IMR-90 (cell line): ENCODE results near the gene EIF4B. TPM values are rescaled to one million over a fixed set of nuclear protein-coding genes. Genes with fewer than 3 reads are reported as not detected.

Experiments
- ATAC-seq: fragments of 200-7000 bp; cut with Tn5 transposase; 2 replicates; pipeline ENCODE4 v1.9.1; 2020; ENCODE audit warnings: low read depth, mild to moderate bottlenecking, moderate library complexity
- BruUV-seq: library from RNA; stranded (reverse); fragments of 400-500 nt; replicated peaks from 2 replicates; lab custom pipeline; 2021; lab: Mats Ljungman, UMichigan
- CTCF ChIA-PET: fragments of 300-600 bp; formaldehyde crosslinking; extraction: SDS; loops from one replicate; lab custom pipeline; 2021; ENCODE audit warnings: antibody characterized with exemption; lab: Yijun Ruan, JAX
- POLR2A ChIA-PET: fragments of 300-600 bp; sonication (Branson Sonifier 250); formaldehyde crosslinking; loops from one replicate; lab custom pipeline; 2022; ENCODE audit warnings: antibody characterized with exemption; ENCODE audit not compliant: unreplicated experiment; lab: Charles Lee
- DNase-seq: peaks from one replicate; pipeline ENCODE4 v3.0.0; 2013
- H2AFZ ChIP-seq: replicated peaks from 2 replicates; pipeline ENCODE3; 2013; ENCODE audit warnings: low read length, mild to moderate bottlenecking; ENCODE audit not compliant: poor library complexity
- H2AK5ac ChIP-seq: 2 replicates; pipeline ENCODE4 v1.6.1; 2013; ENCODE audit warnings: low read depth, low read length, inconsistent platforms
- H2AK9ac ChIP-seq: replicated peaks from 2 replicates; pipeline ENCODE3; 2013; ENCODE audit warnings: mild to moderate bottlenecking, low read depth, low read length, moderate library complexity; ENCODE audit not compliant: poor library complexity
- H2BK120ac ChIP-seq: 2 replicates; pipeline ENCODE4 v1.6.1; 2013; ENCODE audit warnings: low read depth, low read length, inconsistent platforms
- H2BK15ac ChIP-seq: 3 replicates; pipeline ENCODE4 v1.6.1; 2013; ENCODE audit warnings: low read depth, low read length, inconsistent platforms
- H2BK20ac ChIP-seq: 2 replicates; pipeline ENCODE4 v1.6.1; 2013; ENCODE audit warnings: low read depth, mild to moderate bottlenecking, inconsistent platforms, low read length, moderate library complexity
- H2BK5ac ChIP-seq: 2 replicates; pipeline ENCODE4 v1.6.1; 2013; ENCODE audit warnings: mild to moderate bottlenecking, low read depth, low read length, inconsistent platforms; ENCODE audit not compliant: poor library complexity, severe bottlenecking
- H3K14ac ChIP-seq: replicated peaks from 2 replicates; pipeline ENCODE4 v1.6.1; 2013; ENCODE audit warnings: low read depth, low read length, inconsistent platforms
- H3K18ac ChIP-seq: 2 replicates; pipeline ENCODE4 v1.6.1; 2013; ENCODE audit warnings: low read depth, low read length, control low read depth
- H3K23ac ChIP-seq: 2 replicates; pipeline ENCODE4 v1.6.1; 2013; ENCODE audit warnings: low read depth, low read length, inconsistent platforms
- H3K27ac ChIP-seq: 2 replicates; pipeline ENCODE4 v1.5.1; 2013; ENCODE audit warnings: mild to moderate bottlenecking, control low read depth, low read length; ENCODE audit not compliant: insufficient read depth
- H3K27me3 ChIP-seq: 2 replicates; pipeline ENCODE4 v1.6.1; 2013; ENCODE audit warnings: low read length; ENCODE audit not compliant: control insufficient read depth, insufficient read depth
- H3K36me3 ChIP-seq: 2 replicates; pipeline ENCODE4 v1.6.1; 2013; ENCODE audit warnings: low read length, mixed read lengths; ENCODE audit not compliant: control insufficient read depth, insufficient read depth
- H3K4ac ChIP-seq: 2 replicates; pipeline ENCODE4 v1.6.1; 2013; ENCODE audit warnings: low read depth, low read length, inconsistent platforms
- H3K4me1 ChIP-seq: 2 replicates; pipeline ENCODE4 v1.6.1; 2013; ENCODE audit warnings: low read length, mixed read lengths; ENCODE audit not compliant: control insufficient read depth, insufficient read depth
- H3K4me2 ChIP-seq: 2 replicates; pipeline ENCODE4 v1.6.1; 2013; ENCODE audit warnings: low read depth, mild to moderate bottlenecking, control low read depth, low read length, moderate library complexity
- H3K4me3 ChIP-seq: 2 replicates; pipeline ENCODE4 v1.5.1; 2013; ENCODE audit warnings: low read depth, mild to moderate bottlenecking, control low read depth, low read length, moderate library complexity; ENCODE audit not compliant: insufficient read depth
- H3K56ac ChIP-seq: 2 replicates; pipeline ENCODE4 v1.6.1; 2013; ENCODE audit warnings: low read length, inconsistent platforms; ENCODE audit not compliant: insufficient read depth; ENCODE audit errors: extremely low read depth
- H3K79me1 ChIP-seq, 2 experiments: 2 replicates each; pipeline ENCODE4 v1.6.1; 2013; ENCODE audit warnings: low read length in 2 of 2, inconsistent platforms in 1 of 2, low read depth in 1 of 2
- H3K9ac ChIP-seq: 2 replicates; pipeline ENCODE4 v1.6.1; 2013; ENCODE audit warnings: low read depth, low read length, control low read depth
- H3K9me1 ChIP-seq: 2 replicates; pipeline ENCODE4 v1.6.1; 2013; ENCODE audit warnings: low read length, inconsistent platforms; ENCODE audit not compliant: insufficient read depth
- H3K9me3 ChIP-seq: 2 replicates; pipeline ENCODE4 v1.6.1; 2013; ENCODE audit warnings: low read length; ENCODE audit not compliant: control insufficient read depth, insufficient read depth
- H4K20me1 ChIP-seq: 2 replicates; pipeline ENCODE4 v1.6.1; 2013; ENCODE audit warnings: low read length, inconsistent platforms; ENCODE audit not compliant: insufficient read depth
- H4K5ac ChIP-seq: 2 replicates; pipeline ENCODE4 v1.6.1; 2013; ENCODE audit warnings: mild to moderate bottlenecking, low read depth, low read length, control low read depth
- H4K8ac ChIP-seq, 2 experiments: 2 replicates each; pipeline ENCODE4 v1.6.1; 2013; ENCODE audit warnings: low read depth in 2 of 2, low read length in 2 of 2, control low read depth in 1 of 2, inconsistent platforms in 1 of 2
- H4K91ac ChIP-seq: 2 replicates; pipeline ENCODE4 v1.6.1; 2013; ENCODE audit warnings: low read depth, low read length, inconsistent platforms; ENCODE audit not compliant: insufficient read depth
- CEBPB ChIP-seq: IDR thresholded peaks from 2 replicates; pipeline ENCODE4 v1.6.1; 2012; ENCODE audit warnings: low read depth, low read length, improper control_type of control experiment
- CHD1 ChIP-seq: IDR thresholded peaks from 2 replicates; pipeline ENCODE4 v1.6.1; 2012; ENCODE audit warnings: low read depth, low read length, improper control_type of control experiment
- ELK1 ChIP-seq: fragments of 150-350 bp; IDR thresholded peaks from 2 replicates; pipeline ENCODE4 v1.6.1; 2016; ENCODE audit warnings: low read depth, mild to moderate bottlenecking, low read length, moderate library complexity, borderline replicate concordance
- MAZ ChIP-seq: IDR thresholded peaks from 2 replicates; pipeline ENCODE4 v1.6.1; 2012; ENCODE audit warnings: low read depth, mild to moderate bottlenecking, low read length, improper control_type of control experiment, moderate library complexity, borderline replicate concordance
- NFE2L2 ChIP-seq: fragments of 150-350 bp; IDR thresholded peaks from 2 replicates; pipeline ENCODE4 v1.6.1; 2016; ENCODE audit warnings: low read depth, mild to moderate bottlenecking, low read length
- POLR2A ChIP-seq: IDR thresholded peaks from 2 replicates; pipeline ENCODE4 v1.6.1; 2012; ENCODE audit warnings: mild to moderate bottlenecking, low read depth, low read length
- RAD21 ChIP-seq: IDR thresholded peaks from 2 replicates; pipeline ENCODE4 v1.6.1; 2012; ENCODE audit warnings: low read length, improper control_type of control experiment
- RFX5 ChIP-seq: IDR thresholded peaks from 2 replicates; pipeline ENCODE4 v1.8.0; 2012; ENCODE audit warnings: low read depth, mild to moderate bottlenecking, low read length, moderate library complexity
- SMC3 ChIP-seq: fragments of 150-350 bp; IDR thresholded peaks from 2 replicates; pipeline ENCODE4 v1.6.1; 2016; ENCODE audit warnings: low read depth, mild to moderate bottlenecking, antibody characterized with exemption, low read length, moderate library complexity
- USF2 ChIP-seq: fragments of 150-350 bp; IDR thresholded peaks from 2 replicates; pipeline ENCODE4 v1.6.1; 2017; ENCODE audit warnings: mild to moderate bottlenecking, antibody characterized with exemption, low read length, low read depth
- WGBS, 2 experiments: methylation state at CpG; one replicate each; pipeline versions ENCODE4 v1.1.5 to v1.1.7; 2013; ENCODE audit warnings: missing lambda C conversion rate in 2 of 2; ENCODE audit not compliant: insufficient read length in 1 of 2; ENCODE audit errors: extremely low coverage in 2 of 2; 5-methylcytosine and 5-hydroxymethylcytosine counted together
- dilution Hi-C: fragments of 300-500 bp; cut with HindIII; formaldehyde crosslinking; loops from one replicate; pipeline ENCODE4 v1.14.3; 2018; ENCODE audit warnings: low sequenced_read_pairs; ENCODE audit not compliant: unreplicated experiment
- in situ Hi-C: fragments of 300-500 bp; cut with MboI; formaldehyde crosslinking; loops from 3 replicates; pipeline ENCODE4 v1.14.3; 2019; ENCODE audit warnings: low sequenced_read_pairs, inconsistent platforms, mixed read lengths
- intact Hi-C: fragments of 100-400 bp; cut with micrococcal nuclease; formaldehyde crosslinking; loops from 2 replicates; pipeline ENCODE4 v1.10.0; 2022
- polyA plus RNA-seq, 3 experiments: library from polyadenylated mRNA; depleted of rRNA; stranded (reverse); fragments of >200 nt; gene quantifications; 2 replicates each; pipeline ENCODE4 v1.2.3, GENCODE V29; 2012; ENCODE audit warnings: low replicate concordance in 1 of 3
- total RNA-seq: library from RNA; depleted of rRNA; stranded (reverse); fragments of >200 nt; gene quantifications from 2 replicates; pipeline ENCODE4 v1.2.3, GENCODE V29; 2012

The EIF4B gene
- total and polyA plus RNA-seq, 2 of the 4 experiments (the other 2 are of a cell fraction), result 313 to 671 TPM

- intact Hi-C loops, result no loop called here
- CTCF ChIA-PET, result no interaction called here
These were observed 8.5 kb downstream of the EIF4B start for GRCh38 chr12:53014709-53015108.

More at GRCh38 chr12:53014709-53015108, 8.5 kb downstream of the EIF4B start:
- no peak overlapping the region for H2AFZ ChIP-seq
- H4K8ac ChIP-seq, result no peak overlapping the region
- H3K27ac ChIP-seq, result no peak overlapping the region
- H3K4me2 ChIP-seq, result no peak overlapping the region
- no peak overlapping the region for H3K56ac ChIP-seq
- H3K9me3 ChIP-seq, result no peaks in the 10 kb centered on the region
- ATAC-seq (no peak), DNase-seq (no peak)
- no peak overlapping the region for H3K18ac ChIP-seq
- peaks cover 15 to 52% of the 10 kb centered on the region in 2 experiments for H3K79me1 ChIP-seq
- no peak overlapping the region for H3K4me3 ChIP-seq
- H3K27me3 ChIP-seq, result no peaks in the 10 kb centered on the region
- dilution Hi-C loops (no loop called here), in situ Hi-C loops (no loop called here)
- H4K5ac ChIP-seq, result no peak overlapping the region
- H2BK120ac ChIP-seq, result no peak overlapping the region
- no peak overlapping the region for H2AK5ac ChIP-seq
- H4K91ac ChIP-seq, result no peak overlapping the region
- no peak for TF ChIP-seq RFX5
- TF ChIP-seq SMC3, result no peak
- no peak for TF ChIP-seq USF2
- TF ChIP-seq POLR2A, result no peak
- TF ChIP-seq CEBPB, result no peak
- TF ChIP-seq CHD1, result no peak
- TF ChIP-seq ELK1, result no peak
- no peak for TF ChIP-seq RAD21
- TF ChIP-seq MAZ, result no peak
- TF ChIP-seq NFE2L2, result no peak
- H3K4me1 ChIP-seq, result no peaks in the 10 kb centered on the region
- no peak overlapping the region for H2BK5ac ChIP-seq
- H3K4ac ChIP-seq, result no peak overlapping the region
- H2BK15ac ChIP-seq, result no peak overlapping the region
- H3K36me3 ChIP-seq, result peaks cover 35% of the 10 kb centered on the region
- no peaks in the 10 kb centered on the region; the same call in none of the 2 replicates for H3K9me1 ChIP-seq
- no peak overlapping the region for H3K14ac ChIP-seq
- BruUV-seq, result no TSS peak
- H4K20me1 ChIP-seq, result peaks cover 73% of the 10 kb centered on the region
- no peak overlapping the region for H2BK20ac ChIP-seq
- POLR2A ChIA-PET, result no interaction called here
- H2AK9ac ChIP-seq, result no peak overlapping the region
- H3K9ac ChIP-seq, result no peak overlapping the region
- no CpG with 5 or more reads among the region's 2 CpGs for whole genome bisulfite sequencing, 2 experiments
- 0 out of 2 replicates have a peak overlapping the region, but pooled peaks have one; percentile 3 for H3K23ac ChIP-seq
